ENCODE results near the gene GNB1L.

Gene GNB1L

DNA sequence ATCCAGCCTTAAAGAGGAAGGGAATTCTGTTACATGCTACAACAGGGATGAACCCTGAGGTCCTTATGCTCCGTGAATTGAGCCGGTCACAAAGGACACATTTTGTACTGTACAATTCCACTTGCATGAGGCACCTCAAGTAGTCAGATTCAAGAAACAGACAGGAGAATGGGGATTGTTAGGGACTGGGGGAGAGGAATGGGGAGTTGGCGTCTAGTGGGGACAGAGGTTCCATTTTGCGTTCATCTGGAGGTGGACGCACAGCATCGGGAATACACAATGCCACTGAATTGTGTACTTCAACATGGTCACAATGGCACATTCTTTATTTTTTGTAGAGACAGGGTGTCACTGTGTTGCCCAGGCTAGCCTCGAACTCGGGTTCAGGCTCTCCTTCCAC lies 80.0 kb downstream of the GNB1L start:
- DNase-seq: no peak

DNA sequence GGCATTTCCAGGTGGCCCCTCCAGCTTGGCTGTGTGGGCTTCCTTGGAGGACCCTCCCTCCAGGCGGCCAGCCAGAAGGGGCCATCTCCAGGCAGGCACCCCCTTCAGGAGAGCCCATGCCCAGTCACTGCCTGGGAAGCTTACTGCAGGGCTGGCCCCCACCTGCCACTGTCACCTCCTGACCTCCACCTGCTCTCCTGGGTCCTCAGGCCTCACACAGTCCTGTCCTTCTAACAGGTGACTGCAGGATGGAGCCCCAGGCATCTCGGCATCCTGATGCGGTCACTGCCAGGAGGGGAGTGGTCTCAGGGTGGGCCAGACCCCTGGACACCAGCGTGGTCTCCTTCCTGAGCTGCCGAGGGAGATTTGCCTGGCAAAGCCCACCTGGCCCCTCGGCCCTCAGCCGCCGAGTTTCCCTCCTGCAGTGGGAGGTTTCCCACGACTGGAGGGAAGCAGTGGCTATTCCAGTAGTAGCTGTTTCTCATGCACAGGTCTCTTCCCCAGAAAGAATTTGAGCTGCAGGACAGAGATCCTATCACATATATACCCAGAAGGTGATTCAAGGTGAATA lies 81.1 kb downstream of the GNB1L start:
- no peak for DNase-seq

DNA sequence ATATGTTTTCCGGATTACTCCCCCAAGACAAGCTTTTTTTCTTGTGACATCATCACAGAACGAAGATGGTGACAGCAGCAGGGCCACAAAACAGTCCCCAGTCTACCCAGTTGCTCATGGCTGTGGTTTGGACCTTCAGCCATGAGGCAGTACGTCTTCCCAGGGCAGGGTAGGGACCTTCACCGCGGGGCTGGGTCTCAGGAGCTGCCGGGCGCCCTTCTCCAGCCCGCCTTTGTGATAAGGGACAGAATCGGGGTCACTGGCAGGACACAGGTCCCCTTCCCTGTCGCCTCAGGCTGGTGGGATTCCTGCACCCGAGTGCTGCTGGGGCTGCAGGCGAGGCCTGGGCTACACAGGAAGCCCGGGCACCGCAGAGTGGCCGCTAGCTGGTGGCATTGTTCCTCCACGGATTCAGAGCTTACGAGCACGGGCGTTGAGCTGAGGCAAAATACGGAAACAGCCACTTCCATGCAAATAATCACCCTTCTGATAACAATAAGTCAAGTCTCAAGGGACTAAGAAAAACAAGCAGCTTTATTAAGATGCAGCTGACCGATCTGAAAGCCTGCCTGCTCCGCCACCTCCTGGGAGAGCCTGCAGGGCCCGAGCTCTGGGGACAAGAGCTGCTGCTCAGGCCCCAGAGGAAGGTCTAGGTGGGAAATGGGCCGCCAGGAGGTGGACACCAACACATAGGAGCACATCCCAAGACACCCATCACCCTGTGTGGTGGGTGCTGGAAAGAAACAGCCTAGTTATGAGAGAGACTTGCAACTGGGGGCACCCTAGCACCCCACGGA lies 81.8 kb downstream of the GNB1L start:
- no peak for DNase-seq

DNA sequence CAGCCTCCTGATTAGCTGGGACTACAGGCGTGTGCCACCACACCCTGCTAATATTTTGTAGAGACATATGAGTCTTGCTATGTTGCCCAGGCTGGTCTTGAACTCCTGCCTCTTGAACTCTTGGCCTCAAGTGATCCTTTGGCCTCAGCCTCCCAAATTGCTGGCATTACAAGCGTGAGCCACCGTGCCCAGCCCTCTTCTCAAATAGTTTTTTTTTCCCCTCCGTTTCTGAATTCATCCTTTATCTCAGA lies 82.3 kb downstream of the GNB1L start:
- DNase-seq: no peak

DNA sequence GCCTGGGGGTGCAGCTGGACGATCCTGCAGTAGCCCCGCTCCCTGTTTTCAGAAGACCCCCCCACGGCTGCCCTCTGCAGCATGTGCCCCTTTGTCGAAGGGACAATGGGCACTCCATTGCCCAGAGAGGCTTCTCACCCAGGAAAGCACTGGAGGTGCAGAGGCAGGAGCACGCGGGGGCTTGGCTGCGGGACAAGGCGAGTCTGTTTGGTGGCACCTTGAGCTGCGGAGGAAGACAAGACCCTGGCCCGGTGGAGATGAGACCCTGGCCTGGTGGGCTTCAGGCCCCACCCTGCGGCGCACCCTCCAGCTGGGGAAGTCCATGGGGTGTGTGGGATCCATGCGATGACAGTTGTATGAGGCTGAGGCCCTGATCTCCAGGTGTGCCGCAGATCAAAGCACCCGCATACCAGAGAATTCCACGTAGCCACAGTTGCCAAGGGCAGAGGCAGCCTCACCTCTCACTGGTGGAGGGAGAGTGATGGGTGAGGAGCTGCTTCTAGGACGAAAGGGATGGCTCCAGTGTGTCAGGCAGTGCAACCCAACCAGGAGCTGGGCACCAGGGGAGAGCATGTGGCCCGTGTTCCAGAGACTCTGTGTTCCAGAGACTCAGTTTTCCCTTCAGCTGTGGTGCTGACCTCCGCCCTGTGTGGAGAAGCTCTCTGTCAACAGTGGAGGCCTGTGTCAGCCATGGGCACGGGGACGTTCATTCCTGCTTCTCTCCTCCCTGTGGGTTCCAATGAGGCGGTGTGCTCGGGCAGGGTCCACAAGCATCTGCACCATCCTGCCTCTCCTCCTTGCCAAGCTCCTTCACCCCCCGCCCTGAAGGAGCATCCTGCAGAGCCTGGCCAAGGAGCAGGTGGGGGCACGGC lies 84.1 kb downstream of the GNB1L start:
- no peak for DNase-seq

DNA sequence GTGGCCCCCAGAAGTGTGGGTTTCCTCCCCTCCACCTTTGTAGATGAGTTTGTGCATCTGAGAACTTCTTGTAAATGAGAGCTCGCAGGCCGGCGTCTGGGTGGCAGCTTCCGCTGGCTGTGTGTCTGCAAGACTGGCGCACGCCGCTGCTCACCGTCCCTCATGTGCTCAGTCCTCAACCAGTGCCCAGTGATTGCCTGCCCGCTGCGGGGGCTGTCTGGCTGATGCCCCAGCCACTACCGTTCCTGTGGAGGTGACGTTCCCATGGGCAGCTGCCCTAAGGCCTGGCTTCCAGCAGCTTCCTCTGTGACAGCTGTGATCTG lies 85.3 kb downstream of the GNB1L start:
- DNase-seq: no peak

DNA sequence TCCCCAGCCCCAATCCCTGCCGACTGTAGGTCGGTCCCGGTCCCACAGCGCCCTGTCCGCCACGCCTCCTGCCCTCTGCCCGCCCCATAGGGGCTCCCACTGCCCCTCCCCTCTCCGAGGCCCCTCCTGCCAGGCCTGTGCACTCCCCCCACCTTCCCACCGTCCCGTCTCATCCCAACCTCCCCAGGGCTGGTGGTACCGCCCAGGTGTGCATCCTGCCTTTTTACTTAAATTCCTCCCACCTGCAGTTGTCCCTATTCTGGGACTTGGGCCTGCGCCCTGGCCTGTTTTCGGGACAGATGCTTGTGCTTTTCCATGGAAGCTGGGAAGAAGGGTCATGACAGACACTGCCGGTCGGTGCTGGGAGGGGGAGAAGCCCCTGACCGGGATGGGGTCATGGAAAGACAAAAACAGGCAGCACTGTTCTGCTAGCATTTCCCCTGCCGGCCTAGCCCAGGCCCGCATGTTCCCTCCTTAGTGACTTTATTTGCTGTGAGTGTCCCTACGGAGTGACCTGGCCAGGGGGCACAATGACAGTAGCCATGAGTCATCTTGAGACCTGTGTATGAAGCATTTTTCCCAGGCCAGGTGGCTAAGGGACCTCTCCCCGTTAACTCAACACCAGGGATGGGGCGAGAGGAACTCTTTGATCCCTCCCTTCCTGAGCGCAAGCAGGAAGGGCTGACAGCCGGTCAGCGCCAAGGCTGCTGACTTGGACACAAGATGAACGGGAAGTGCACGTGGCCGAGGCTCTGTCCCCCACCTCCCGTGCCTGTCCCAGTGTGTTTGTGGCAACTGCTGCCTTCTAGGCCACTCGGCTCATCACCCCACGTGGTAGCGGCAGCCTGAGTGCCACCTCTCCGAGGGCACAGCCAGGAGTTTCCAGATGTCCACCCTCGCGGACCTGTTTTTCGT lies 87.0 kb downstream of the GNB1L start:
- DNase-seq: no peak

DNA sequence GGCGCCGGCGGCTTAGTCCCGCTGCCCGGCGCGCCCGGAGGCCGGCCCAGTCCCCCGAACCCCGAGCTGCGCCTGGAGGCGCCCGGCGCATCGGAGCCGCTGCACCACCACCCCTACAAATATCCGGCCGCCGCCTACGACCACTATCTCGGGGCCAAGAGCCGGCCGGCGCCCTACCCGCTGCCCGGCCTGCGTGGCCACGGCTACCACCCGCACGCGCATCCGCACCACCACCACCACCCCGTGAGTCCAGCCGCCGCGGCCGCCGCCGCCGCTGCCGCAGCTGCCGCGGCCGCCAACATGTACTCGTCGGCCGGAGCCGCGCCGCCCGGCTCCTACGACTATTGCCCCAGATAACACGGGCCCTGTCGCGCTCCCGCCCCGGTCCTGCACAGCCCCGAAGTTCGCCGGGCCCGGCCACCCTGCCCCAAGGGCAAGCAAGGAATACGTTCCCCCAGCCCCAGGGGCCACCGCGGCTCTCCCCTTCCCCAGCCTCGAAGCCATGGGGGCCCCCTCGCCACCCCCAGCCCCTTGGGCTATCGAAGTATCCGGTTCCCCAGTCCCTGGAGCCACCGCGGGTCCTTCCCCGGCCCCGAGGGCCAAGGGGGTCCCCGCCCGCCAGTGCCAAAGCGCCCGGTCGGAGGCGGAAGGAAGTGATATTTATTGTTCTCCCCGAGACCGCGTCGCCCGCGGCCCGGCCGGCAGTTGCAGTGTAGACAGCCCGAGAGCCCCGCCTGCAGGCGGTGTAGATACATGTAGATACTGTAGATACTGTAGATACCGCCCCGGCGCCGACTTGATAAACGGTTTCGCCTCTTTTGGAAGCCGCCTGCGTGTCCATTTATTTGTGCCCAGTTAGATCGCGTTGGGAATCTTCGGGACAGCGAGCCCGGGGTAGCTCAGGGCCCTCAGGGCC lies 87.9 kb downstream of the GNB1L start:
- DNase-seq: peak in 4 of 5 experiments; percentile 19 to 62 (median 34)

DNA sequence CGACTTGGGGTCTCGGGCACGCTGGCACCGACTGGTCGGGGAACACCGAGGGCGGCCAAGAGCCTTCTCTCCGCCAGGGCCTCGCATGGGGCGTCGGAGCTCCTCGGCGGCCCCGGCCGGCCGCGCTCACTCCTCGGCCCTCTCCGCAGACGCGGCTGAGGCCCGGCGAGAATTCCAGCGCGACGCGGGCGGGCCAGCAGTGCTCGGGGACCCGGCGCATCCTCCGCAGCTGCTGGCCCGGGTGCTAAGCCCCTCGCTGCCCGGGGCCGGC lies 88.5 kb downstream of the GNB1L start:
- DNase-seq: no peak

DNA sequence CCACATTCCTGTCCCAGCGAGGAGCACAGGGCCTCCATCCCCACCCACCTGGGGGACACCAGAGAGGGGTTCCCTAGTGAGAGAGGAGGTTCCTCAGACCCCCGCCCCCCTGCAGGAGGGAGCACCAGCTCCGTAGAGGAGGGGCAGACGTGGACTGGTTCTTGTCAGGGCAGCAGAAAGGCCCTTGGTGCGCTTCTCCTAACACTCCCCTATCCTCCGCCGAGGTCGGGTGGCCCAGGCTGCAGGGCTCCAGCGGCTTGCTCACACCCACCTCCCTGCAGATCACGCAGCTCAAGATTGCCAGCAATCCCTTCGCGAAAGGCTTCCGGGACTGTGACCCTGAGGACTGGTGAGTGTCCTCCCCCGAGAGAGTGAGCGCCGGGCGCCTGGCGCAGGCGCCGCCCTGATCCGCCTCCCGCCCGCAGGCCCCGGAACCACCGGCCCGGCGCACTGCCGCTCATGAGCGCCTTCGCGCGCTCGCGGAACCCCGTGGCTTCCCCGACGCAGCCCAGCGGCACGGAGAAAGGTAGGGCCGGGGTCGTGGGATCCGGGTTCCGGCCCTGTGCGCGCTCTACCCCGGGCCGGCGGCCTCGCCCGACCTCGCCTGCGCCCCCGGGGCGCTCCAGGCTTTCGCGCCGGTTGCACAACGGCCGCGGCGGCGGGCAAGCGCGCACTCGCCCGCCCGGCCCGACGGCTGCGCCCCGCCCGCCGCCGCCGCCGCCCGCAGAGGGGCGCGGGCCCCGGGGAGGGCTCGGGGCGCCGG lies 89.0 kb downstream of the GNB1L start:
- DNase-seq: peak in 1 of 5 experiments; percentile 19

DNA sequence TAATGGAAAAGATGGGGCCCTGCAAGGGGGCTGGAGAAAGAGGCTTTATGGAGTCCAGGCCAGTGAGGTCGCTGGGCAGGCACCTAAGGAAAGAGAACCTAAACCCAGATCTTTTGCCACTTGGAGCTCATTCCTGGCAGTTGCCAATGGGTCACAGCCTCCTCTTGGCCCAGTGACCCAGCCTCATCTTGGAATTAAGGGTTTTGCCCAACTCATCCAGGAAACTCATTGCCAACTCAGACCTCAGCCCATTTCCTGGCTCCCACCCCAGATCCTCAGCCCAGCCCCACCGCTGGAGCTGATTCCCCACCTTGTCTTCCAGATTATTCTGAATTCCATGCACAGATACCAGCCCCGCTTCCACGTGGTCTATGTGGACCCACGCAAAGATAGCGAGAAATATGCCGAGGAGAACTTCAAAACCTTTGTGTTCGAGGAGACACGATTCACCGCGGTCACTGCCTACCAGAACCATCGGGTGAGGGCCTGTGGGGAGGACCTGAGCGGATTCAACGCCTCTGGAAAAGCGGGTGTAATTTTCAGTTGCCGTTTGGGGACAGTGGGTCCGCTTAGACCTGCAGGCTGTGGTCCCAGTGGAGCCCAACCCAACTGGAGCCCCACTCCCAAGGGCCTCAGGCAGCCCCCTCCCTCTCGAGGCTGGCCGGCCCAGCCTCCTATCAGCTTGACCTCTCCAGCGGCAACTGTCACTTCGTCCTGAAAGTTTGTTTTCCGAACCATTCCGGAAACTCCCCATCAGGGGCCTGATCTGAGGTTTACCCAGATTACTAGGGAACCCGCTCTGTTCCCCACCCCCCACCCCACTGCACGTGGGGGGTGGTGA lies 89.8 kb downstream of the GNB1L start:
- DNase-seq: no peak

DNA sequence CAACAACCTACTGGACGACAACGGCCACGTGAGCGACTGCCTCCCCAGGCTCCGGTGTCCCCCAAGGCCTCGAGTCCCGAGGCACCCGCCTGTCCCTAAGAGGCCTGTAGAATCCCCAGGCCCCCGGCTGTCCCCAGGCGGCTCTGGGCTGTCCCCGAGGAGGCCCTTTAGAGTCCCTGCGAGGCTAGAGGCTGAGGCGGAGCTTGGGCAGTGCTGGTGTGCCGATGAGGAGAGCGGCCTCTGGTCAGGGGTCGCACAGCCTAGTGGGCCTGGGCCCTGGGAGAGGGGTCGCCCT lies 90.4 kb downstream of the GNB1L start:
- DNase-seq: no peak

DNA sequence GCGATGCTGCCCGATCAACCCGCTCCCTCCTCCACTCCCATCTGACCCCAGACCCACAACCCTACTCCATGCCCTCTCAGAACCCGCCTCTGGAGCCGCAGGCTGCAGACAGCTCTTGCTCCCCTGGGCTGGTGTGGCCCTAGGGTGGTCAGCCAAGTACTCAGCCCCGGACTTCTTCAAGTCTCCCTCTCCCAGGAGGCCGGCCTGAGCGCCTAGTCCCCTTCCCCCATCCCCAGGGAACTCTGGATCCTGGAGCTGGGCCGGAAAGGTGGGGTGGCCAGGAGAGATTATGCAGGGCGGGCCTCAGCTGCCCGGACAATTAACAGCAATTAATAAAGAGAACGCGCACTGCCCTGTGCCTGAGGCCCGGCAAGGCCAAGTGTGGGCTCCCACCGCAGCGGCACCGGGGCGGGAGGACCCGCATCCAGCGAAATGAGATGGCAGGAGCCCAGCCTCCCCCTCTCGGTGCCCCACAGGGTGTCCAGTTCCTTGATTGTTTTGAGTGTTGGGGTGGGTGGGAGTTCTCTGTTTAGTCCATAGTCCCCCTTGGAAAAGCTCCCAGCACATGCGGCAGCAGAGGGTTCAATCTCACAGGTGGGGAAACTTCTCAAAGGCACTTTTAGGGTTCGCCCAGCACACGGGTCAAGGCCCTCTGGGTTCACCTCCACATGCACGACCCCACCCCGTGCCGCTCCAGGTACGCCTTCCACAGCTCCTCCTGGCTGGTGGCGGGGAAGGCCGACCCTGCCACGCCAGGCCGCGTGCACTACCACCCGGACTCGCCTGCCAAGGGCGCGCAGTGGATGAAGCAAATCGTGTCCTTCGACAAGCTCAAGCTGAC lies 91.0 kb downstream of the GNB1L start:
- DNase-seq: no peak

DNA sequence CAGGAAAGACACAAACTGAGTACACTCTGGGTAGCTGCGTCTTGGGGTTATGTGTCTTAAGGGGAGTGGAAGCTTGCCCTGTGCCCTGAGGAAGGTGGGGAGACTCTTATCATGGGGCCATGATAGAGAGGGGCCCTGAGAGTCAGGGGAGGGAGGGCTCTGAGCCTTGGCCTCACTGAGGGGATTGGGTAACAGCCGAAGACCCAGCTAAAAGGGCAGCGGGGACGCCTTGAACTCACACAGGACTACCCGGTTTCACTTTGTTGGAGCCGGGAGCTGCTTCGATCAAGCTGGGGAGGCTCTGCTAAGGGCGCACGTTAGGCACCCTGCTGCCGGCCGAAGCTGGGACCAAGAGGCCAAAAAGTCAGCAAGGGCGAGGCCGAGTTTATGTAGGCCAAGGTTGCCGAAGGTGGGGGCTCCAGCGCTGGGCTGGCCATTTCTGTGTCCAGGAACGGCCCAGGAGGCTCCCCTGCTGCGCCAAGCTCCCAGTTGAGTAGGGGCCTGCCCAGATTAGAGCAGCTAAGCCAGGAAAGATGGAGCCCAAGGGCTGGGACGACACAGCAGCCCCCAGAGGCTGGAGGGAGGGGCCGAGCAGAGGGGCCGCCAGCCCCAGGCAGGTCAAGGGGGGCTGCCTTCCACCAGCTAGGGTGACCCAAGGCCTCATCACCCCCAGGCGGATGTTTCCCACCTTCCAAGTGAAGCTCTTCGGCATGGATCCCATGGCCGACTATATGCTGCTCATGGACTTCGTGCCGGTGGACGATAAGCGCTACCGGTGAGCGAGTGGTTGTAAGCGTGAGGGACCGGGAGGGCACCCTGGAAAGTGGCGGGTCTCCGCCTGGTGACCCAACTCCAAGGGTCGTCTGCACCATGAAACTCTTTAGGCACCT lies 91.9 kb downstream of the GNB1L start:
- DNase-seq: no peak

DNA sequence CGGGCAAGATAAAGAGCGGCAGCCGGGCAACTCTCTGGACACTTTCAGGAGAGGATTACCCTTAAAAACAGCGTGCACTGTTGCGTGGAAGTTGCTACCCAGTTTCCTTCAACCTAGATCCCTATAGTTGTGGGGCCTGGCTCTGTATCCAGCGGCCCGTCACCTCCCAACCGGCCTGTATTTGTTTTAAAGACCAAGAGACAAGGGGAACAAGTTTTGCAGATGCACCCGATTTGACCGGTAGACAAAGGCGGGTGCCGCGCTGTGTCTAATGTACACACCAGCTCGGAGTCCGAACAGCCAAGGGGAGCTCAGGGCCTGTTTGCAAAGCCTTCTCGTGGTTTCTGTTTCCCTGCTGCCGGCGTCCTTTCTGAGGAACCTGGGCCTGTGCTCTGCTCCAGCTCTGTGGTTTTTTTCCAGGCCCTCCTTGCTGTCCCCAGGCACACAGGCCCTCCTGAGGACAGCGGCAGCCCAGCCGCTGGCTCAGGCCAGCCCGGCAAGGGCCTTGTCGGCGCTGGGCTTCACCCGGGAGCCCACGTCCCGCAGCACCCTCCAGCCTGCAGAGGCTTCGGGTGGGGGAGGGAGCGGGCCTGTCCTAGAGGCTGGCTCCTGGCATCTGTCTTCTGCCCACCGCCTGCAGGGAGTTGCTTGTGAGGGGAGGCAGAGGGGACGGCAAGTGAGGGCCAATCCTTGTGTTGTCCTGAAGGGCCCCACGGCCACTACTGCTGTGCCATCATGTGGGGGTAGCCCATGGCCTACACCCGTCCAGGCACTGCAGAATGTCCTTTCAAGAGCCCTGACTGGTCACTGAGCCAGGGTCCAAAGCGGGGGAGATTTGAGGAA lies 92.7 kb downstream of the GNB1L start:
- DNase-seq: no peak

DNA sequence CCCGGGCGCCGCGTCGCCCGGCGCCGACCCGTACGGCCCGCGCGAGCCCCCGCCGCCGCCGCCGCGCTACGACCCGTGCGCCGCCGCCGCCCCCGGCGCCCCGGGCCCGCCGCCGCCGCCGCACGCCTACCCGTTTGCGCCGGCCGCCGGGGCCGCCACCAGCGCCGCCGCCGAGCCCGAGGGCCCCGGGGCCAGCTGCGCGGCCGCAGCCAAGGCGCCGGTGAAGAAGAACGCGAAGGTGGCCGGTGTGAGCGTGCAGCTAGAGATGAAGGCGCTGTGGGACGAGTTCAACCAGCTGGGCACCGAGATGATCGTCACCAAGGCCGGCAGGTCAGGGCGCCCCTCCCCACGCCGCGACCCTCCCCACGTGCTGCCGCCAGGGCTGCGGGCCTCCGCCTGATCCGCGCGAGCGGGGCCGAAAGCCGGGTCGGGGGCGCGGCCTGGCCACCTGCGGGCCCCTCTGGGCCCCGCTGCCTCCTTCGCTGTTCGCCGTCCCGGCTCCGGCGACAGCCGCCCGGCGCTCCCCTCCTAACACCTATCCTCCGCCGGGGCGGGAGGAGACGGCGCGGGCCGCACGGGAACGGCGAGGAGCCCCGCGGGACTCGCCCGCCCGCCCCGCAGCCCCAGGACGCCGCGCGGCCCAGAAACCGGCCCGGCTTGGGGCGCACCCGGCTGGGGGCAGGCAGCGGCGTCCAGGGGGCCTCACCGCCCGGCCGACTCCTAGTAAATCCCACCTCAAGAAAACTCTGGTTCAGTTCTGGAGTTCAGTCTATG lies 93.5 kb downstream of the GNB1L start:
- DNase-seq: no peak
